H1 (cell line): ENCODE data around the gene RBCK1. TPM values are rescaled to one million over a fixed set of nuclear protein-coding genes. Genes with fewer than 3 reads are reported as not detected.

Source experiments
- CTCF ChIA-PET: fragments of 300-600 bp; sonication (Branson Sonifier 250); formaldehyde crosslinking; loops from one replicate; lab custom pipeline; 2021; ENCODE audit not compliant: partially characterized antibody; lab: Charles Lee
- POLR2A ChIA-PET: fragments of 300-600 bp; sonication (Branson Sonifier 250); formaldehyde crosslinking; loops from one replicate; lab custom pipeline; 2021; ENCODE audit warnings: inconsistent platforms; ENCODE audit not compliant: partially characterized antibody; lab: Charles Lee
- DNase-seq, 2 experiments: peaks; one replicate each; pipeline versions ENCODE4 v3.0.0 to v3.0.0-alpha.2; 2010 to 2022; ENCODE audit warnings: low spot score in 2 of 2, low read depth in 1 of 2, mixed read lengths in 1 of 2
- FAIRE-seq: peaks from 2 replicates; lab custom pipeline; 2011; peaks lifted over from hg19 to GRCh38; lab: Jason Lieb, UNC
- H2AFZ ChIP-seq: 2 replicates; pipeline ENCODE4 v1.8.1; 2012; ENCODE audit warnings: low read length, inconsistent platforms
- H2AK5ac ChIP-seq: 2 replicates; pipeline ENCODE4 v1.6.1; 2013; ENCODE audit warnings: low read depth, low read length
- H2BK120ac ChIP-seq: replicated peaks from 2 replicates; pipeline ENCODE3; 2013; ENCODE audit warnings: low read depth, low read length, inconsistent platforms
- H2BK12ac ChIP-seq: 2 replicates; pipeline ENCODE4 v1.6.1; 2013; ENCODE audit warnings: low read depth, low read length
- H2BK15ac ChIP-seq: 2 replicates; pipeline ENCODE4 v1.6.1; 2013; ENCODE audit warnings: low read length
- H2BK20ac ChIP-seq: 2 replicates; pipeline ENCODE4 v1.6.1; 2013; ENCODE audit warnings: low read length
- H2BK5ac ChIP-seq: 2 replicates; pipeline ENCODE4 v1.6.1; 2013; ENCODE audit warnings: low read depth, low read length
- H3K14ac ChIP-seq: 2 replicates; pipeline ENCODE4 v1.6.1; 2013; ENCODE audit warnings: inconsistent platforms; ENCODE audit not compliant: insufficient read length
- H3K18ac ChIP-seq: 2 replicates; pipeline ENCODE4 v1.6.1; 2013; ENCODE audit warnings: low read length; ENCODE audit errors: extremely low read depth
- H3K23ac ChIP-seq: 2 replicates; pipeline ENCODE4 v1.6.1; 2013; ENCODE audit warnings: inconsistent platforms; ENCODE audit not compliant: insufficient read length
- H3K23me2 ChIP-seq: 2 replicates; pipeline ENCODE4 v1.6.1; 2013; ENCODE audit warnings: low read depth, low read length
- H3K27ac ChIP-seq: 2 replicates; pipeline ENCODE4 v1.6.1; 2011; ENCODE audit warnings: low read depth, low read length, inconsistent platforms
- H3K27me3 ChIP-seq, 4 experiments: replicated peaks in 1 of 4; 1 replicate in 1 of 4; 2 replicates in 3 of 4; pipeline versions ENCODE4 v1.6.1 to v1.8.1; 2011 to 2013; ENCODE audit warnings: low read length in 3 of 4, mild to moderate bottlenecking in 3 of 4, inconsistent platforms in 2 of 4, mixed read lengths in 2 of 4, moderate library complexity in 1 of 4; ENCODE audit not compliant: control insufficient read depth in 3 of 4, insufficient read depth in 3 of 4; ENCODE audit errors: extremely low read depth in 1 of 4
- H3K36me3 ChIP-seq, 4 experiments: 2 replicates each; pipeline versions ENCODE4 v1.6.1 to v1.8.1; 2011 to 2013; ENCODE audit warnings: mild to moderate bottlenecking in 4 of 4, low read length in 3 of 4, moderate library complexity in 2 of 4, control low read depth in 1 of 4, inconsistent platforms in 1 of 4; ENCODE audit not compliant: insufficient read depth in 4 of 4, control insufficient read depth in 2 of 4
- H3K4ac ChIP-seq: replicated peaks from 2 replicates; pipeline ENCODE3; 2013; ENCODE audit warnings: low read length, low read depth, mixed read lengths, inconsistent platforms; ENCODE audit not compliant: insufficient read length
- H3K4me1 ChIP-seq, 4 experiments: replicated peaks in 1 of 4; 1 replicate in 1 of 4; 2 replicates in 3 of 4; pipeline versions ENCODE4 v1.6.1 to v1.8.1; 2011 to 2013; ENCODE audit warnings: low read length in 3 of 4, inconsistent platforms in 2 of 4, mixed read lengths in 1 of 4; ENCODE audit not compliant: insufficient read depth in 4 of 4, control insufficient read depth in 3 of 4
- H3K4me2 ChIP-seq, 2 experiments: 2 replicates each; pipeline versions ENCODE4 v1.6.1 to v1.8.1; 2011 to 2013; ENCODE audit warnings: low read depth in 2 of 2, low read length in 2 of 2, control low read depth in 1 of 2, inconsistent platforms in 1 of 2, mild to moderate bottlenecking in 1 of 2; ENCODE audit not compliant: insufficient read depth in 1 of 2
- H3K4me3 ChIP-seq, 4 experiments: fragments of 200-600, 300-600 bp in 1 of 4; sonication (generic), shearing (Covaris generic), sonication (Bioruptor Twin) in 1 of 4; 2 replicates each; pipeline versions ENCODE4 v1.5.1 to v1.8.1; 2011 to 2016; ENCODE audit warnings: low read length in 4 of 4, low read depth in 3 of 4, control low read depth in 2 of 4, inconsistent platforms in 2 of 4, mild to moderate bottlenecking in 2 of 4, mixed read lengths in 1 of 4, moderate library complexity in 1 of 4; ENCODE audit not compliant: insufficient read depth in 2 of 4; ENCODE audit errors: extremely low read depth in 1 of 4
- H3K56ac ChIP-seq: replicated peaks from 2 replicates; pipeline ENCODE3; 2013; ENCODE audit warnings: low read depth, mild to moderate bottlenecking, mixed read lengths, low read length, inconsistent platforms; ENCODE audit not compliant: insufficient read length
- H3K79me1 ChIP-seq: 2 replicates; pipeline ENCODE4 v1.6.1; 2013; ENCODE audit warnings: low read depth, low read length, control low read depth
- H3K79me2 ChIP-seq, 2 experiments: 2 replicates each; pipeline versions ENCODE4 v1.6.1 to v1.8.1; 2012 to 2013; ENCODE audit warnings: low read length in 2 of 2, mild to moderate bottlenecking in 2 of 2, inconsistent platforms in 1 of 2; ENCODE audit not compliant: insufficient read depth in 2 of 2, control insufficient read depth in 1 of 2
- H3K9ac ChIP-seq, 4 experiments: replicated peaks in 1 of 4; 1 replicate in 1 of 4; 2 replicates in 3 of 4; pipeline versions ENCODE4 v1.6.1 to v1.8.1; 2011 to 2013; ENCODE audit warnings: low read depth in 3 of 4, low read length in 3 of 4, control low read depth in 2 of 4, mild to moderate bottlenecking in 2 of 4, moderate library complexity in 2 of 4, inconsistent platforms in 1 of 4; ENCODE audit errors: extremely low read depth in 1 of 4
- H3K9me3 ChIP-seq, 2 experiments: 2 replicates each; pipeline versions ENCODE4 v1.6.1 to v1.8.1; 2012 to 2013; ENCODE audit warnings: mild to moderate bottlenecking in 2 of 2, moderate library complexity in 2 of 2, control low read depth in 1 of 2, inconsistent platforms in 1 of 2, low read depth in 1 of 2, low read length in 1 of 2, mixed read lengths in 1 of 2; ENCODE audit not compliant: insufficient read depth in 2 of 2
- H4K20me1 ChIP-seq, 2 experiments: replicated peaks in 1 of 2; 2 replicates each; pipeline versions ENCODE3 to v1.8.1; 2011 to 2013; ENCODE audit warnings: inconsistent platforms in 2 of 2, low read length in 2 of 2, mild to moderate bottlenecking in 1 of 2; ENCODE audit not compliant: insufficient read depth in 2 of 2, control insufficient read depth in 1 of 2
- H4K5ac ChIP-seq: 2 replicates; pipeline ENCODE4 v1.6.1; 2013; ENCODE audit warnings: low read length, low read depth, mixed read lengths, inconsistent platforms; ENCODE audit not compliant: insufficient read length
- H4K8ac ChIP-seq: 2 replicates; pipeline ENCODE4 v1.8.0; 2013; ENCODE audit warnings: mild to moderate bottlenecking, moderate library complexity, low read length, inconsistent platforms; ENCODE audit not compliant: insufficient read depth; ENCODE audit errors: extremely low read depth
- H4K91ac ChIP-seq: replicated peaks from 2 replicates; pipeline ENCODE3; 2013; ENCODE audit warnings: low read length, mixed read lengths, inconsistent platforms; ENCODE audit not compliant: insufficient read length
- ASH2L ChIP-seq: fragments of 200-600, 300-600 bp; sonication (generic); IDR thresholded peaks from one replicate; pipeline ENCODE4 v1.7.1; 2017; ENCODE audit warnings: low read length
- BACH1 ChIP-seq: IDR thresholded peaks from 2 replicates; pipeline ENCODE4 v1.6.1; 2012; ENCODE audit warnings: low read length, improper control_type of control experiment
- CBX8 ChIP-seq: fragments of 300-800, 300-1000 bp; sonication (generic); IDR thresholded peaks from 2 replicates; pipeline ENCODE4 v1.7.1; 2016; ENCODE audit warnings: low read depth, low read length, borderline replicate concordance
- FOSL1 ChIP-seq: IDR thresholded peaks from 2 replicates; pipeline ENCODE4 v1.6.1; 2011; ENCODE audit warnings: mild to moderate bottlenecking, low read depth, low read length, moderate library complexity; ENCODE audit not compliant: insufficient read depth
- HDAC6 ChIP-seq: IDR thresholded peaks from one replicate; pipeline ENCODE4 v1.7.1; 2012; ENCODE audit warnings: low read depth, mild to moderate bottlenecking, inconsistent platforms, low read length, moderate library complexity
- JUN ChIP-seq: IDR thresholded peaks from 2 replicates; pipeline ENCODE4 v1.6.1; 2011; ENCODE audit warnings: low read depth, mild to moderate bottlenecking, improper control_type of control experiment, low read length
- KDM1A ChIP-seq: fragments of 200-600, 300-600 bp; sonication (generic); IDR thresholded peaks from 2 replicates; pipeline ENCODE4 v1.7.1; 2016; ENCODE audit warnings: mild to moderate bottlenecking, low read length, borderline replicate concordance
- RAD21 ChIP-seq, 2 experiments: IDR thresholded peaks in 1 of 2; conservative IDR thresholded peaks in 1 of 2; 2 replicates each; pipeline ENCODE4 v1.6.1; 2011; ENCODE audit warnings: low read depth in 2 of 2, low read length in 2 of 2, improper control_type of control experiment in 1 of 2, inconsistent platforms in 1 of 2, mild to moderate bottlenecking in 1 of 2, moderate library complexity in 1 of 2
- SIRT6 ChIP-seq: IDR thresholded peaks from one replicate; pipeline ENCODE4 v1.7.1; 2012; ENCODE audit warnings: low read length, inconsistent platforms
- SP2 ChIP-seq: IDR thresholded peaks from 2 replicates; pipeline ENCODE4 v1.6.1; 2012; ENCODE audit warnings: mild to moderate bottlenecking, low read length, inconsistent platforms
- TBP ChIP-seq: IDR thresholded peaks from 2 replicates; pipeline ENCODE4 v1.6.1; 2011; ENCODE audit warnings: low read depth, low read length, improper control_type of control experiment
- whole genome bisulfite sequencing, 2 experiments: shearing (Covaris generic) in 1 of 2; methylation state at CpG; one replicate each; pipeline versions ENCODE4 v1.1.6 to v1.1.7; 2013 to 2015; ENCODE audit warnings: low lambda C conversion rate in 2 of 2, mixed read lengths in 2 of 2, inconsistent platforms in 1 of 2, low coverage in 1 of 2, missing lambda C conversion rate in 1 of 2; ENCODE audit not compliant: insufficient replicate concordance in 2 of 2, insufficient coverage in 1 of 2, insufficient read length in 1 of 2; ENCODE audit errors: extremely low coverage in 1 of 2, missing lambda C conversion rate in 1 of 2; 5-methylcytosine and 5-hydroxymethylcytosine counted together
- polyA plus RNA-seq, 7 experiments: library from polyadenylated mRNA; depleted of rRNA in 3 of 7; stranded (reverse) in 5 of 7; unstranded in 2 of 7; fragments of >200 nt in 5 of 7; fragments of 200-250 nt in 2 of 7; gene quantifications; 1 replicate in 5 of 7; 2 replicates in 1 of 7; 4 replicates in 1 of 7; pipeline versions ENCODE4 v1.2.1 to v1.2.3, GENCODE V29; 2011 to 2013; ENCODE audit warnings: missing spikeins in 2 of 7, mixed read lengths in 2 of 7
- total RNA-seq: library from RNA; stranded (reverse); fragmentation: NEBNext Ultra II Directional; extraction: Animal tissue kit (Norgen Biotek cat#: 25700); gene quantifications from 2 replicates; pipeline ENCODE4 v1.2.1, GENCODE V29; 2021
- TF ChIP-seq, protein P1 (sequence below): IDR thresholded peaks from 2 replicates; pipeline ENCODE4 v1.6.1; 2012; ENCODE audit warnings: inconsistent platforms

Gene RBCK1
- total and polyA plus RNA-seq, 2 of the 8 experiments (the other 6 are each of a cell fraction or from before 2014, with no cell fraction given) = 43.1 to 54.7 TPM

DNA sequence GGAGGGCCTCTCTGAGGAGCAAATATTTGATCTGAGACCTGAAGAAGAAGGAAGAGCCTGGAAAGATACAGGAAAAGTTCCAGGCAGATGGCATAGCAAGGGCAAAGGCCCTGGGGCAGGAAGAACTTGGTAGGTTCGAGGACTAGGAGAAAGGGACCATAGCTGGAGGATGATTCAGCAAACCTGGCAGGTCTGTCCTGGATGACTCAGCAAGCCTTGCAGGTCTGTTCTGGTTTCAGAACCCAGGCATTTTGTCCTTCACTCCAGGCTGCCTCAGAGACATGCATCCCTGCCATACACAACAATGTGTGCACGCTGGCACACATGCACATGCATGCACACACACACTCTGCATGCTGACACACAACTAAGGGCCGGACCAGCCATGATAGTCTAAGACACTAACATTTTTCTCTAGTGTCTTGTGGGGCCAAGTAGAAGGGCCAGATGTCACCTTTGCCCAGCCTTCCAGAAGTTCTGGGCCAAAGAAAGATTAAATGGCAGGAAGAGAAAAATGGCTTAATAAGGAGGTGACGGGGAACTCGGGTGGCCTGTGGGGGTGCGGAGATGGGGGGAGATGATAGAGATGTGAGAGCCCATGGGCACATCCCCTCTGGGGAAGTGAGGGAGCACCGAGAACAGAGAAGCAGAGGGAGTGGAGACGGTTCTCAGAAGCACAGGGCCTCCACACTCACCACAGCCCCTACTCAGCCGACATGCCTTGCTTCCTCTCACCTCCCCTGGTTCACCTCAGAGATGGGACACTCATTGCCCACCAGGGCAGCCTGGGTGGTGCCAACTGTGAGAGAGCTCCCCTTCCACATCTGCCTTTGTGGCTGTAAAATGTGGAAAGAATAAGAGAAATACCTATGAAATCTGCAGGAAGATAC is 42.9 kb upstream of the RBCK1 start:
- Histone ChIP-seq H3K4me3 (no peak overlapping the region), H3K9me3 (no peaks in the 10 kb centered on the region), H2AFZ (no peak overlapping the region), H3K27ac (no peak overlapping the region), H3K23ac (no peak overlapping the region), H3K4ac (no peak overlapping the region), H3K4me2 (no peak overlapping the region), H2AK5ac (no peak overlapping the region), H3K23me2 (no peaks in the 10 kb centered on the region), H2BK120ac (no peak overlapping the region), H4K91ac (no peak overlapping the region), H3K14ac (no peak overlapping the region), H2BK12ac (peak overlapping the region; percentile 64; the same call in 1 of the 2 replicates), H3K18ac (no peak overlapping the region), H3K79me1 (no peaks in the 10 kb centered on the region), H2BK15ac (no peak overlapping the region), H3K9ac (no peak overlapping the region), H2BK20ac (no peak overlapping the region), H3K4me1 (no peaks in the 10 kb centered on the region; a peak in 2 of 7 replicates), H4K20me1 (no peaks in the 10 kb centered on the region), H3K27me3 (no peaks in the 10 kb centered on the region; a peak in 1 of 7 replicates), H4K5ac (no peak overlapping the region), H3K36me3 (no peaks in the 10 kb centered on the region; a peak in 1 of 8 replicates), H3K56ac (no peak overlapping the region), H2BK5ac (no peak overlapping the region), H3K79me2 (no peaks in the 10 kb centered on the region; a peak in 1 of 4 replicates), H4K8ac (no peak overlapping the region)
- CTCF ChIA-PET = interaction anchor here (0.5 to 4.4 kb wide), 3 partner anchors 11 to 67 kb away, joined by 3 to 28 read pairs (median 6); no protein-coding TSS in a partner anchor
- POLR2A ChIA-PET = interaction anchor here (1.3 to 14.7 kb wide), 4 partner anchors 7 to 31 kb away, joined by 4 to 172 read pairs (median 31); partner anchors contain the start of gene TRIB3
- no peak for FAIRE-seq
- WGBS, 2 experiments = 93% methylated on average over 9 of the region's 9 CpGs; no CpG with 5 or more reads in 1 of the 2 experiments
- DNase-seq = no peak
- TF ChIP-seq FOSL1 = no peak
- TF ChIP-seq, protein P1, sequence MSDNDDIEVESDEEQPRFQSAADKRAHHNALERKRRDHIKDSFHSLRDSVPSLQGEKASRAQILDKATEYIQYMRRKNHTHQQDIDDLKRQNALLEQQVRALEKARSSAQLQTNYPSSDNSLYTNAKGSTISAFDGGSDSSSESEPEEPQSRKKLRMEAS = no peak
- TF ChIP-seq KDM1A = peak; percentile 28; the same call in 1 of the 2 replicates
- no peak for TF ChIP-seq HDAC6
- TF ChIP-seq TBP = no peak
- no peak for TF ChIP-seq SP2
- TF ChIP-seq SIRT6 = no peak
- no peak for TF ChIP-seq ASH2L
- peak; percentile 98 for TF ChIP-seq BACH1
- no peak for TF ChIP-seq JUN
- no peak for TF ChIP-seq CBX8
- TF ChIP-seq RAD21 (IDR thresholded peaks at IDR 0.05 in 1 of 2, conservative IDR thresholded peaks at IDR 0.05 in 1 of 2; ENCODE audit: low read depth in 2 of 2, low read length in 2 of 2) = no peak
